Esophagus (tissue), 2 donors: ENCODE data around the gene CRABP2. TPM values are rescaled to one million over a fixed set of nuclear protein-coding genes. Genes with fewer than 3 reads are reported as not detected.

Experiments used
- H3K27ac ChIP-seq, 2 donors: one replicate each; pipeline ENCODE4 v1.5.1; 2013; ENCODE audit warnings: low read depth in 2 of 2, mild to moderate bottlenecking in 2 of 2, inconsistent platforms in 1 of 2, low read length in 1 of 2, moderate library complexity in 1 of 2
- H3K27me3 ChIP-seq, 2 donors: one replicate each; pipeline ENCODE4 v1.6.1; 2013; ENCODE audit warnings: low read length in 2 of 2, control low read depth in 1 of 2, mild to moderate bottlenecking in 1 of 2; ENCODE audit not compliant: insufficient read depth in 2 of 2, control insufficient read depth in 1 of 2
- H3K36me3 ChIP-seq, 2 donors: one replicate each; pipeline ENCODE4 v1.6.1; 2013; ENCODE audit warnings: low read length in 1 of 2; ENCODE audit not compliant: control insufficient read depth in 2 of 2, insufficient read depth in 2 of 2
- H3K4me1 ChIP-seq, 2 donors: one replicate each; pipeline ENCODE4 v1.6.1; 2013; ENCODE audit warnings: low read length in 1 of 2; ENCODE audit not compliant: control insufficient read depth in 2 of 2, insufficient read depth in 2 of 2
- H3K4me3 ChIP-seq, 2 donors: one replicate each; pipeline ENCODE4 v1.5.1; 2013; ENCODE audit warnings: low read length in 2 of 2, mild to moderate bottlenecking in 2 of 2, low read depth in 1 of 2, moderate library complexity in 1 of 2
- H3K9me3 ChIP-seq, 2 donors: one replicate each; pipeline ENCODE4 v1.6.1; 2013; ENCODE audit warnings: mild to moderate bottlenecking in 2 of 2, low read depth in 1 of 2, low read length in 1 of 2, moderate library complexity in 1 of 2; ENCODE audit not compliant: control insufficient read depth in 2 of 2, insufficient read depth in 1 of 2
- WGBS, 2 donors: extraction: QIAGEN DNeasy Blood & Tissue Kit; methylation state at CpG; one replicate each; pipeline ENCODE4 v1.1.7; 2013; 5-methylcytosine and 5-hydroxymethylcytosine counted together
- polyA plus RNA-seq, 2 donors: library from polyadenylated mRNA; stranded (reverse); fragments of 200-250 nt; gene quantifications; one replicate each; pipeline ENCODE4 v1.2.3, GENCODE V29; 2013
- donor health status: healthy with polysubstance abuse.
- donor health status: Bipolar disorder and iron deficiency.

Gene CRABP2
- polyA plus RNA-seq, 2 donors = 1,310 to 1,799 TPM

DNA sequence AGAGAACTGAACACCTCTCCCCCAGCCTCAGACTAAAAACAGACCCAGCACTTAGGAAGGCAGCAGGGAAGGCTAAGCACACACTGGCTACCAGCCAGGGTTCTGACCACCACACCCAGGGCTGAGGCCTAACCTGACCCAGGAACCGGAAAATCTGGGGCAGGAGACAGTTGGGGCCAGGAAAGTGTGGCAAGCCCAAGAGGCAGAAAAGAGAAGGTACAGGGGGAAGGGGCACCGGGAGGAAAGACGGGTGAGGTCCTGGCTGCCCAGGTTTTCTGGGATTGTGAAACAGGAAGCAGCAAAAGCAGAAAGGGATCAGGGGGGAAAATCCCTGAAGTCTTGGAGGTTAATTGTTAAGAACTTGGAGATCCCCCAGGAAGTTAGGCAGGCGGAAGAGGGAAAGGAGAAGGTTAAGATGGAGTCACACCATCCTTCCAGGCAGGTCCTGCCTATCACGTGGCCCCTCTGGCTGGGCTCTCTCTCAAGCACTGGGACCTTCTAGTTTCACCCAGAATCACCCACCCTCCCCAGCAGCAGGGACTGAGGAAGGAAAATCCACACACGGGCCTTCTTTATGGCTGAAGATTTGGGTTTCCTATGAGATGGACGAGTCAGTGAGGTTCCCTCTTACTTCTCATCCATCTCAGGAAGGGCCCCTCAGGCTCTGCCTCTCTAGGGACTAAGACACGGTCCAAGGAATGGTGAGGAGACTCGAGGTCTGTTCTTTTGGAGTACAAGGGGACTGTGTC lies 43.5 kb upstream of the CRABP2 start:
- peaks cover 3 to 21% of the 10 kb centered on the region in 2 donors for H3K4me1 ChIP-seq
- H3K27me3 ChIP-seq = no peaks in the 10 kb centered on the region
- WGBS, 2 donors = 2 to 5% methylated on average over 9 of the region's 9 CpGs
- peak overlapping the region; percentile 95 to 99 for H3K4me3 ChIP-seq
- H3K36me3 ChIP-seq = peaks cover 0 to 9% of the 10 kb centered on the region in 2 donors
- peak overlapping the region; percentile 96 to 98 for H3K27ac ChIP-seq
- no peaks in the 10 kb centered on the region for H3K9me3 ChIP-seq

DNA sequence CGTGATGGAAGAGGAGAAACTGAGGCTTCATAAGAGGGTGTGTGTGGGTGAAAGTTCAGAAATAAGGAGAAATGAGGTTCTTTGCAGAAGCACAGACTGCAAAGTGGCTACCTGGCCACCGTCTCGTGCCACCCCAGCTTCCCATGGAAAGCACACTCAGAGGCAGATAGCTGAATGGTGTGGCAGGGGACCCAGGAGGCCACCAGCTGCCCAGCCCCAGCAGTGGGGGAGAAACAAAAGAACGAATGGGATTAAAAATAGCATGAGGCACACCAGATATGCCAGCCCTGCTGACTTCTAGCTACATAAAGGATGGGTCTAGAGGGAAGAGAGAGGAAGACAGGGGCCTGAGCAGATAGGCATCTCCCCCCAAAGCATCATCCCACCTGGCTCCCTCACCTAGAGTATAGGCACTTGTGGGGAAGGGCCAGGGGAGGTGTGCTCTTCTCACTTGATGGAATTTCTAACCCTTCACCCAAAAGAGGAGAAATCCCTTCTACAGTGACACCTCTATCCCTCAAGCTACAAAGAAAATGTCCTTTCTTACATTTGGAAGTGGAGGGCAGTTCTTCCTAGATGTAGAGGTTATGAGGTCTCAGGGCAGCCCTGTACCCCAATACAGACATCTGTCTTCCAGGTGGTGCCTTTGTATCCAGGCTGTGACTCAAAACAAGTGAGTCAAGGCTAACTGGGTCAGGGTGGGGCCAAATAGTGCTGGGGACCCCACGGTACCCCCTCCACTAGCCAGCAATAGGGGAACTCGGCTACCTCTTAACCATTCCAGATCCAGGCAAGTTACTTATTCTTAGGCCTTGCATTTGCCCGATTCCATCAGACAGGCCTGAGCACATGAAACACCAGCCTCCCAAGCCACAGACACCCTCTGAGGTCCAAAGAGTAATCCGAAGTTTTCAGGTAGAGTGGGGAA lies 42.6 kb upstream of the CRABP2 start:
- Histone ChIP-seq H3K27ac (peak overlapping the region; percentile 96 to 98), H3K4me1 (peaks cover 3 to 21% of the 10 kb centered on the region in 2 donors), H3K27me3 (no peaks in the 10 kb centered on the region), H3K9me3 (no peaks in the 10 kb centered on the region), H3K4me3 (peak overlapping the region; percentile 34 to 99), H3K36me3 (peaks cover 0 to 18% of the 10 kb centered on the region in 2 donors)
- WGBS, 2 donors = 6% methylated on average over 8 of the region's 8 CpGs

DNA sequence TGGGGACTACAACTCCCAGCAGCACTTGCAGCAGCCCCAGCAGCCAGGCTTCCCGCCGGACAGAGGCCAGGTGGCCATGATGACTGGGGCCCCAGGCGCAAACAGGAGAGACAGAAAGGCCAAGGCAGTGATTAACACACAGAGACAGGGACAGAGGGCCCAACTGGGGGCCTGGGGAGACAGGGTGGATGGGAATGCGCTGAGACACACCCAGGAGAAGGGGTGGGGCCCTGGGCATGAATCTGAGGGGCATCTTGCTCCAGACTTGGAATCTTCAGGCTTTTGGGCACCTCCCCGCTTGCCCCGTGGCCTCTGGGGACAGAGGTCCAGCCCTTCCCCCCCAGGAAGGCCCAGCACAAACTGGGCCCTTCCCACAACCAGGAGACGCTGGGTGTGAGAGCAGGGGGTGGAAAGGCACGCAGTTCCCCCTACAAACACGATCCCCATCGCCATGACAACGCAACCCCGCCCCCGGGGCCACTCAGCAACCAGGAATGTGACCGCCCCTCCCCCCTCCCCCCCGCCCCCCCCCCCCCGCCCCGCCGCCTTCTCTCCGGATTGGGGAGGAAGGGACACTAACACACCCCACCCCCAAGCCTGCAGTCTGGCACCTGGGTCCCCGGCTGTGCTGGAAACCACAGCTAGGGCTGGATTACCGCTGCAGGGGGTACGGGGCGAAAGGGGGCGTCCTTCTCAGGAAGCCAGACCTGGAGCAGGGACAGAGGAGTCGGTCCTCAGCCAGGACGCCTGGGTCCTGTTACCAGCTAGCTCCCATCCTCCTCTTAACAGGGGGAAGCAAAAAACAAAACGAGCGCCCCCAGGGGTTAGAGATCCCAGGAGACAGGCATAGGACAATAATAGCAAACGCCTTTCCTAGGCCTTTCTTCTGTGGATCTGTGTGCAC lies 41.6 kb upstream of the CRABP2 start:
- Histone ChIP-seq H3K4me1 (peaks cover 3 to 19% of the 10 kb centered on the region in 2 donors), H3K27me3 (no peaks in the 10 kb centered on the region), H3K4me3 (peak overlapping the region; percentile 51 to 99), H3K36me3 (peaks cover 5 to 19% of the 10 kb centered on the region in 2 donors), H3K9me3 (no peaks in the 10 kb centered on the region), H3K27ac (peak overlapping the region; percentile 96 to 98)
- WGBS, 2 donors = 1 to 3% methylated on average over 21 to 23 of the region's 29 CpGs

GRCh38 chr1:156746406-156746727 lies 41.0 kb upstream of the CRABP2 start:
- peaks cover 3 to 19% of the 10 kb centered on the region in 2 donors for H3K4me1 ChIP-seq
- H3K27ac ChIP-seq = peak overlapping the region; percentile 96 to 98
- WGBS, 2 donors = 42 to 48% methylated on average over 9 of the region's 9 CpGs
- no peaks in the 10 kb centered on the region for H3K9me3 ChIP-seq
- H3K36me3 ChIP-seq = peaks cover 5 to 19% of the 10 kb centered on the region in 2 donors
- peak overlapping the region; percentile 19 to 99 for H3K4me3 ChIP-seq
- no peaks in the 10 kb centered on the region for H3K27me3 ChIP-seq

GRCh38 chr1:156745881-156746280 lies 40.5 kb upstream of the CRABP2 start:
- H3K36me3 ChIP-seq = peaks cover 5 to 19% of the 10 kb centered on the region in 2 donors
- no peak overlapping the region for H3K4me3 ChIP-seq

GRCh38 chr1:156744786-156745419 lies 39.5 kb upstream of the CRABP2 start:
- peak overlapping the region in 1 of 2 donors; percentile 2 for H3K4me3 ChIP-seq
- no peaks in the 10 kb centered on the region for H3K27me3 ChIP-seq
- WGBS, 2 donors = 73 to 76% methylated on average over 14 of the region's 14 CpGs
- H3K9me3 ChIP-seq = no peaks in the 10 kb centered on the region
- peak overlapping the region in 1 of 2 donors; percentile 98 for H3K27ac ChIP-seq
- peaks cover 5 to 19% of the 10 kb centered on the region in 2 donors for H3K36me3 ChIP-seq
- H3K4me1 ChIP-seq = peaks cover 3 to 17% of the 10 kb centered on the region in 2 donors

More at GRCh38 chr1:156745881-156746280, 40.5 kb upstream of the CRABP2 start:
- Histone ChIP-seq H3K27me3 (no peaks in the 10 kb centered on the region), H3K4me1 (peaks cover 3 to 19% of the 10 kb centered on the region in 2 donors), H3K9me3 (no peaks in the 10 kb centered on the region), H3K27ac (peak overlapping the region; percentile 96 to 98)
- WGBS, 2 donors = 59 to 61% methylated on average over 3 of the region's 3 CpGs

DNA sequence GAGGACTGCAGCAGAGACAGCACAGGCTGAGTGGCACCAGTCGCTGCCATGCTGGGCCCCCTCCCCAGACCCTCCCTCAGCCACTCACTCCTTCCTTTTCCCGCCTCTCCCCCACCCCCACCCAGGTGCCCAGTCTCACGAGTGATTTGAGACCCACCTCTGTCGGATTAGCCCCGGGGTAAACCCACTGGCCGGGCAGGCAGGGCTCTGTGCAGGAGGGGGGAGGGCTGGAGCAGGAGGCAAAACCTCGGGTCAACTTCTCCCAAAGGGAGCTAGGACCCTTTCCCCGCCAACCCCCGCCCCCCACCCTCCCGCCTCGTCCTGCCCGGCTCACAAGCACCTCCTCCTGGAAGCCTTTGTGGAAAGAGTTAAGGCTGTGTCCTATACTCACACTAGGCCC lies 39.0 kb upstream of the CRABP2 start:
- 74 to 78% methylated on average over 12 of the region's 12 CpGs for WGBS, 2 donors
- Histone ChIP-seq H3K36me3 (peaks cover 5 to 19% of the 10 kb centered on the region in 2 donors), H3K27me3 (no peaks in the 10 kb centered on the region), H3K9me3 (no peaks in the 10 kb centered on the region), H3K27ac (no peak overlapping the region), H3K4me1 (peaks cover 3 to 12% of the 10 kb centered on the region in 2 donors), H3K4me3 (no peak overlapping the region)

- H3K9me3 ChIP-seq = no peaks in the 10 kb centered on the region
- H3K36me3 ChIP-seq = peaks cover 5 to 19% of the 10 kb centered on the region in 2 donors
- no peak overlapping the region for H3K4me3 ChIP-seq
- 81 to 82% methylated on average over 14 of the region's 14 CpGs for WGBS, 2 donors
- peak overlapping the region in 1 of 2 donors; percentile 6 for H3K27ac ChIP-seq
- peaks cover 3 to 12% of the 10 kb centered on the region in 2 donors for H3K4me1 ChIP-seq
- H3K27me3 ChIP-seq = no peaks in the 10 kb centered on the region
Measured at GRCh38 chr1:156743367-156744302, 38.3 kb upstream of the CRABP2 start.
